GM12864 (cell line): Measurements from ENCODE around the gene MDFIC.
A peak's percentile ranks its signal among the peaks of the same experiment; 100 is the strongest.

Source experiments
- DNase-seq: peaks from one replicate; pipeline ENCODE4 v3.0.0-alpha.2; 2011; ENCODE audit warnings: low read depth
- H3K4me3 ChIP-seq: 2 replicates; pipeline ENCODE4 v1.5.1; 2011; ENCODE audit warnings: mild to moderate bottlenecking, low read depth, low read length, control low read depth
- TF ChIP-seq, protein P1 (sequence below): IDR thresholded peaks from 2 replicates; pipeline ENCODE4 v1.5.1; 2011; ENCODE audit warnings: low read depth, mild to moderate bottlenecking, moderate library complexity, low read length, control low read depth, inconsistent platforms; ENCODE audit errors: missing control alignments

MDFIC gene

DNA sequence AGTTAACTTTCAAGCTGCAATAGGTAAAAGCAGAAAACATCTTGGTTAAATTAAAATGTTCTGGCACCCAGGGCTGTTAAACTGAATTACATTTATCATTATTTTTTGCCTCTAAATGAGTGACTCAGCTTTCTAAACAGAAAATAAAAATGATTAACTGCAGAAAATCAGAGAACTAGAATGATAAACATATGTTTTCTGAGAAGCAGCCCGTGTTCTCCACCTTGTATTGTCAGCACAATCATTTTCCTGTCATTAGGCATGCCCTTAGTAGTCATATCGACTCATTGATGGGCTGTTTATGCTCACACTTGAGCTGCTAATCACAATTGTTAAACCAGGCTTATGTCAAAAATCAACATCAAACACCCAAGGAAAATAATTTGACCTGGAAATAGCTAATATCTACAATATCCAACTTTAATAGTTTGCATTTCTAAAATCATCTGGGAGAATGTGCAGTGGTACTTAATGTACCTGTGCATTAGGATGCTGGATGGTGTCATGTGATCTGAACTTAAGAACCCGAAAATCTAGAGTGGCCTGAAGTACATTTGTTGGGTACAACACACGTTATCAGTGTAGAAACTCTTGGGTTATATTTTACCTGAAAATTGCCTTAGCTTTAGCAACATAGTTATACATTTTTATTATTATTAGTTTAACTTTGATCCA is 2.3 kb downstream of the MDFIC start:
- peak overlapping the region; percentile 78 for H3K4me3 ChIP-seq
- no peak for DNase-seq
- TF ChIP-seq, protein P1, sequence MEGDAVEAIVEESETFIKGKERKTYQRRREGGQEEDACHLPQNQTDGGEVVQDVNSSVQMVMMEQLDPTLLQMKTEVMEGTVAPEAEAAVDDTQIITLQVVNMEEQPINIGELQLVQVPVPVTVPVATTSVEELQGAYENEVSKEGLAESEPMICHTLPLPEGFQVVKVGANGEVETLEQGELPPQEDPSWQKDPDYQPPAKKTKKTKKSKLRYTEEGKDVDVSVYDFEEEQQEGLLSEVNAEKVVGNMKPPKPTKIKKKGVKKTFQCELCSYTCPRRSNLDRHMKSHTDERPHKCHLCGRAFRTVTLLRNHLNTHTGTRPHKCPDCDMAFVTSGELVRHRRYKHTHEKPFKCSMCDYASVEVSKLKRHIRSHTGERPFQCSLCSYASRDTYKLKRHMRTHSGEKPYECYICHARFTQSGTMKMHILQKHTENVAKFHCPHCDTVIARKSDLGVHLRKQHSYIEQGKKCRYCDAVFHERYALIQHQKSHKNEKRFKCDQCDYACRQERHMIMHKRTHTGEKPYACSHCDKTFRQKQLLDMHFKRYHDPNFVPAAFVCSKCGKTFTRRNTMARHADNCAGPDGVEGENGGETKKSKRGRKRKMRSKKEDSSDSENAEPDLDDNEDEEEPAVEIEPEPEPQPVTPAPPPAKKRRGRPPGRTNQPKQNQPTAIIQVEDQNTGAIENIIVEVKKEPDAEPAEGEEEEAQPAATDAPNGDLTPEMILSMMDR, result no peak

DNA sequence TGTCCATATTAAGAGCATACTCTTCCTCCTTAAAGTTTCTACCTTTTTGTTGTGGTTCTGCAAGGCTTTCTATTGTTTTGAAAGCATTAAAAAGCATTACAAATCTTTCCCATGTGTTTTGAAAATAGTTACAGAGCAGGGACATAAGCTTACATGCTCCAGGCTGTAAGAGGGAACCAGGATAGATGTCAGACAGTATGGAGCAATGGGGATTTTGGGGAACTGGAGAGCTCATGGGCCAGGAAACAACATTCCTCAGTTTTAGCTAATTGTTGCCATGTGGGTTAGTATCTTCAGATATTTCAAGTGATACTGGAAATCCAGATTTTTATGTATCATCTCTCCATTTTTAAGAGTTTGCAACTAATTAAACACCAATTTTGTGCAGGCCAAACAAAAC is 3.5 kb downstream of the MDFIC start:
- peak overlapping the region; percentile 51 for H3K4me3 ChIP-seq
- TF ChIP-seq, protein P1, result no peak
- no peak for DNase-seq

DNA sequence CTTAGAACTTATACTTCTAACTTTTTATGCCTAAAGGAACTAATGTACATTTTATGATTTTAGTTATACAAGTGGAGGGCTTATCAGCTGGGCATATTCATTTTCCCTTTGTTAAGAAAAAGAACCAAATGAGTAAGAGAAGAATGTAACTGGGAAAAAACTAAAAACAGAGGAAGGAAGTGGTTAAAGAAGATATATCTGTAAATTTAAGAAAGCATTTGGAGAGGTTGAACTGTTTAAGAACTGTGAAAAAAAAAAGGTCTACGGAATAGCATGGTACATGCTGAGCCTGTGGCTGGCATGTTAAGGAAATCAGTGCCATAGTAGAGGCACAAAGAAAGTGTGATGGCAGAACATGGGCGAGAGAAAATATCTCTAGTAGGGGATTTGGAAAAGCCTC is 6.2 kb downstream of the MDFIC start:
- no peak for DNase-seq
- H3K4me3 ChIP-seq, result peak overlapping the region; percentile 16; the same call in 1 of the 2 replicates
- TF ChIP-seq, protein P1, result no peak

DNA sequence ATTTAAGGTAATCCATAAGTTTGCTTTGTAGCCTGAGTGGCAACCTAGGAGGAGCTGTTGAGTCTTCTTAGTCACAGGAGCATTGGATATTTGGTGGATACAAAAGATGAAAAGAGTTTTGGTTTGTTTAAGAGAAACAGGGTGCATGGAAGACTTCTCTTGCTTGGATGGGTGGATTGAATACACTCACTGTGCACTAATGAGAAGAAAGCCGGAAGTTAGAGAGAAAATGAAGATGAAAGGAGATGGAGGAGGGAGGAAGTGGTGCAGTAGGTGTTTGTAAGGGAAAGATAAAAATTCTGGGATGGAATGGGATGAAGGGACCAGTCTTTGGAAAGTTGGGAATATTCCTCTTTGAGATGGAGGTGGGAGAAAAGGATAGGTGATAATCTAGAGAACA is 7.7 kb downstream of the MDFIC start:
- H3K4me3 ChIP-seq, result no peak overlapping the region; the same call in 1 of the 2 replicates
- DNase-seq, result no peak
- TF ChIP-seq, protein P1, result no peak

DNA sequence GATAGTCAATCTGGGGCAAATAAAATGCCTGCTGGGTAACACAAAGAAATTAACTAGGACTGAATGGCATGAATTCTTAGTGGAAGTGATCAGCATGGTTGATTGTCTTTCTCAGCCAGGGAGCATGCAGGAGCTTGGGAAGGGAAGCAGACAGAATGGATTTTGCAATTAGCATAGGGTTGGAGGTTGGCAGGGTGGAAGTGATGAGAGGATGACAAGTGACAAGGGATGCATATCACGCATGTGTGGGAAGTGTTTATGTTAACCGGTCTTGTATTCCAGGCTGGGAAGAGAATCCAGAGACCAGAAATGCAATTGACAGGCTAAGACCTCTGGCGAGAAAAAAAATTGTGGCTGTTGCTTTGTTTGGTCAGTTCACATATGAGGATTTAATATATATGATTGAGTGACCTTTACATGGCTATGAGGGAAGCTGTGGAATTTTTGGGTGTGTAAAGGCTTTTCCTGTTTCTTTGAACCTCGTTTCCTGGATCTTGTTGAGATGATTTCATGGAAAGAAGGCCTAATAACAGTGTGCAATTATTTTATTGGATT is 8.3 kb downstream of the MDFIC start:
- TF ChIP-seq, protein P1, result no peak
- H3K4me3 ChIP-seq, result peak overlapping the region; percentile 38
- DNase-seq, result no peak

DNA sequence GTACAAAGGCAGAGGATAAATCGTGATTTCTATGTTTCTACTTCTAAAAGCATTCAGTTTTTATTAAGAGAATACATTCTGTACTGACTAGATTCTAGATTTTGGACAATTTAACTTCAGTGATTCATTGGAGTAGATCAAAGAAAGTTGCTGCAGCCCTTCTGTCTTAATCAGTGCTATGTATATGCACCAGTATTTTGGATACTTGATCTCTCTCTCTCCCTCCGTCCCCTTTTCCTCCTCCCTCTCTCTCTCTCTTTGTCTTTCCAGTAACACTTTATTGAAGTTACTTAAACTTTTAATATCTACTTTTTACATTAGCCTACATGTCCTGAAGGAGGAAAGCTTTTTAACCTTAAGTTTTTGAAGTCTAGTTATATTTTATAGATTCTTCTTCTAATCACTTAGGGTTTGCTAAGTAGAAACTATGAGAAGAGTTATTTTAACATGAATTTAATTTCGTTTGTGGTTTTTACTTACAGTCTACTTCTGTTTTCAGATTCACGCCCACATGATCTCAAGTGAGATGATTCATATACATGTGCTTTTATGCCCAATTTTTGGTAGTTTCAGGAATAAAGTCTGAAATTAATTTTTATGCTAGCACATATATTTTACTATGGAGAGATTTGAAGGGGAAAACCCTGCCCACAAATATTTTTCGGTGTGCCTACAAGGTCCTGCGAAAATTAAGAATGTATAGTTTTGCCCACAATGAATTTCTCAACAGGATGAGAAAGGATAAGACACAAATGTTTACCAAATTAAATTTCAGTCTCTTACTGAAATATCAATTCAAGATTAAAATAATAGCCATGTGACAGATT is 9.1 kb downstream of the MDFIC start:
- DNase-seq, result no peak
- H3K4me3 ChIP-seq, result peak overlapping the region; percentile 50
- TF ChIP-seq, protein P1, result no peak
